Fibroblast of skin of back (primary cell): ENCODE data around the gene AGAP2. TPM values are rescaled to one million over a fixed set of nuclear protein-coding genes. Genes with fewer than 3 reads are reported as not detected.
"Not testable (repeated sequence)": the region's sequence is repeated elsewhere in the genome, so short reads cannot be mapped to it uniquely, and the experiment has no call there.

Experiments used
- DNase-seq: peaks from one replicate; pipeline ENCODE4 v3.0.0-alpha.2; 2013
- polyA plus RNA-seq, 2 experiments: library from polyadenylated mRNA; unstranded; fragments of 120-200 nt; gene quantifications; one replicate each; pipeline ENCODE4 v1.2.1, GENCODE V29; 2013; ENCODE audit not compliant: insufficient read length in 2 of 2

The AGAP2 gene
- 0.56 TPM for polyA plus RNA-seq (2013, experiment 1 of 2; ENCODE audit: insufficient read length)
- 0.84 TPM for polyA plus RNA-seq (2013, experiment 2 of 2; ENCODE audit: insufficient read length)

GRCh38 chr12:57738661-57739237, at the start of gene AGAP2:
AGAP2 (minus strand) TSS chr12:57738742; CDS start chr12:57738246, 496 bp downstream.
- DNase-seq, result peak; percentile 42

- DNase-seq, result no peak
Measured at GRCh38 chr12:57783861-57784260, 45.3 kb upstream of the AGAP2 start.

GRCh38 chr12:57783466-57783801, 44.9 kb upstream of the AGAP2 start:
- no peak for DNase-seq

- peak; percentile 95 for DNase-seq
Measured at GRCh38 chr12:57782608-57783465, 44.3 kb upstream of the AGAP2 start, which contains the start of gene TSFM. TSFM (plus strand) TSS chr12:57782787; CDS start chr12:57782802, 15 bp downstream.

- no peak for DNase-seq
Measured at GRCh38 chr12:57782243-57782607, 43.7 kb upstream of the AGAP2 start.

GRCh38 chr12:57781801-57782200, 43.3 kb upstream of the AGAP2 start:
- DNase-seq, result no peak

- no peak for DNase-seq
Measured at GRCh38 chr12:57781244-57781643, 42.7 kb upstream of the AGAP2 start.

GRCh38 chr12:57780284-57780897, 41.8 kb upstream of the AGAP2 start:
- no peak for DNase-seq

- no peak for DNase-seq
Measured at GRCh38 chr12:57779736-57780135, 41.2 kb upstream of the AGAP2 start.

- DNase-seq, result no peak
Measured at GRCh38 chr12:57777911-57778310, 39.4 kb upstream of the AGAP2 start.

- no peak for DNase-seq
Measured at GRCh38 chr12:57777367-57777766, 38.8 kb upstream of the AGAP2 start.

GRCh38 chr12:57776247-57776587, 37.7 kb upstream of the AGAP2 start:
- no peak for DNase-seq

- no peak for DNase-seq
Measured at GRCh38 chr12:57775563-57776246, 37.2 kb upstream of the AGAP2 start.

- no peak for DNase-seq
Measured at GRCh38 chr12:57775044-57775443, 36.5 kb upstream of the AGAP2 start.

GRCh38 chr12:57774634-57775033, 36.1 kb upstream of the AGAP2 start:
- DNase-seq, result not testable (repeated sequence)

- DNase-seq, result peak; percentile 69
Measured at GRCh38 chr12:57772429-57773322, 34.1 kb upstream of the AGAP2 start, which contains the start of gene EEF1AKMT3. EEF1AKMT3 (plus strand) TSS chr12:57772614; CDS start chr12:57772725, 111 bp downstream.

GRCh38 chr12:57771873-57772428, 33.4 kb upstream of the AGAP2 start, which contains the start of gene METTL1:
METTL1 (minus strand) TSS chr12:57772105; CDS start chr12:57772083, 22 bp downstream.
- DNase-seq, result peak; percentile 98

GRCh38 chr12:57771236-57771872, 32.8 kb upstream of the AGAP2 start:
- peak; percentile 93 for DNase-seq

GRCh38 chr12:57770734-57771133, 32.2 kb upstream of the AGAP2 start:
- no peak for DNase-seq

- no peak for DNase-seq
Measured at GRCh38 chr12:57769594-57769993, 31.1 kb upstream of the AGAP2 start.

GRCh38 chr12:57767876-57768275, 29.3 kb upstream of the AGAP2 start:
- DNase-seq, result no peak
